ENCODE results near the gene SPAG8. TPM values are rescaled to one million over a fixed set of nuclear protein-coding genes. Genes with fewer than 3 reads are reported as not detected.

The SPAG8 gene
- polyA plus RNA-seq, 1 donor (not counting 4 experiments of a cell fraction or from before 2014, with no cell fraction given), result 0.08 TPM

GRCh38 chr9:35763181-35763580, 48.9 kb downstream of the SPAG8 start:
- no peaks in the 10 kb centered on the region for H3K27me3 ChIP-seq (ENCODE audit: control insufficient read depth, extremely low read depth, insufficient read depth, low read length)
- no peak overlapping the region for H3K4me2 ChIP-seq (ENCODE audit: control insufficient read depth, extremely low read depth, insufficient read depth, low read depth, low read length)
- H3K27ac ChIP-seq (ENCODE audit: control insufficient read depth, insufficient read depth, low read length), result no peak overlapping the region
- peaks cover 1% of the 10 kb centered on the region for H3K79me2 ChIP-seq (ENCODE audit: control insufficient read depth, insufficient read depth, low read length)
- TF ChIP-seq, protein P1, sequence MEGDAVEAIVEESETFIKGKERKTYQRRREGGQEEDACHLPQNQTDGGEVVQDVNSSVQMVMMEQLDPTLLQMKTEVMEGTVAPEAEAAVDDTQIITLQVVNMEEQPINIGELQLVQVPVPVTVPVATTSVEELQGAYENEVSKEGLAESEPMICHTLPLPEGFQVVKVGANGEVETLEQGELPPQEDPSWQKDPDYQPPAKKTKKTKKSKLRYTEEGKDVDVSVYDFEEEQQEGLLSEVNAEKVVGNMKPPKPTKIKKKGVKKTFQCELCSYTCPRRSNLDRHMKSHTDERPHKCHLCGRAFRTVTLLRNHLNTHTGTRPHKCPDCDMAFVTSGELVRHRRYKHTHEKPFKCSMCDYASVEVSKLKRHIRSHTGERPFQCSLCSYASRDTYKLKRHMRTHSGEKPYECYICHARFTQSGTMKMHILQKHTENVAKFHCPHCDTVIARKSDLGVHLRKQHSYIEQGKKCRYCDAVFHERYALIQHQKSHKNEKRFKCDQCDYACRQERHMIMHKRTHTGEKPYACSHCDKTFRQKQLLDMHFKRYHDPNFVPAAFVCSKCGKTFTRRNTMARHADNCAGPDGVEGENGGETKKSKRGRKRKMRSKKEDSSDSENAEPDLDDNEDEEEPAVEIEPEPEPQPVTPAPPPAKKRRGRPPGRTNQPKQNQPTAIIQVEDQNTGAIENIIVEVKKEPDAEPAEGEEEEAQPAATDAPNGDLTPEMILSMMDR (optimal IDR thresholded peaks at IDR 0.05 in 1 of 3, IDR thresholded peaks at IDR 0.05 in 1 of 3, conservative IDR thresholded peaks at IDR 0.05 in 1 of 3; ENCODE audit: extremely low read depth in 1 of 3, insufficient read depth in 2 of 3, low read length in 3 of 3), result no peak
- no peak for TF ChIP-seq EZH2 (IDR thresholded peaks at IDR 0.05; ENCODE audit: low read length)
- H3K4me1 ChIP-seq (ENCODE audit: control insufficient read depth, extremely low read depth, insufficient read depth, low read length), result no peaks in the 10 kb centered on the region
- H3K9me1 ChIP-seq (ENCODE audit: control insufficient read depth, extremely low read depth, insufficient read depth, low read length), result no peaks in the 10 kb centered on the region
- H3K4me3 ChIP-seq (ENCODE audit: control insufficient read depth in 2 of 3, extremely low read depth in 1 of 3, insufficient read depth in 2 of 3, low read depth in 1 of 3, low read length in 3 of 3), result no peak overlapping the region
- H3K36me3 ChIP-seq (ENCODE audit: control insufficient read depth in 2 of 2, extremely low read depth in 1 of 2, insufficient read depth in 2 of 2, low read length in 2 of 2), result no peaks in the 10 kb centered on the region
- dilution Hi-C loops (cut with MboI; ENCODE audit: extremely low pct_ligation_motif_present, low sequenced_read_pairs), result no loop called here
- H2AFZ ChIP-seq (ENCODE audit: control insufficient read depth, low read length), result no peak overlapping the region
- no peaks in the 10 kb centered on the region for H4K20me1 ChIP-seq (ENCODE audit: control insufficient read depth, extremely low read depth, insufficient read depth, low read length)
- H3K9ac ChIP-seq (ENCODE audit: control insufficient read depth, extremely low read depth, insufficient read depth, low read length), result no peak overlapping the region
- FAIRE-seq, result no peak
- DNase-seq (ENCODE audit: low read depth, low spot score), result no peak
- no peaks in the 10 kb centered on the region for H3K9me3 ChIP-seq (ENCODE audit: control insufficient read depth, low read depth, low read length)

DNA sequence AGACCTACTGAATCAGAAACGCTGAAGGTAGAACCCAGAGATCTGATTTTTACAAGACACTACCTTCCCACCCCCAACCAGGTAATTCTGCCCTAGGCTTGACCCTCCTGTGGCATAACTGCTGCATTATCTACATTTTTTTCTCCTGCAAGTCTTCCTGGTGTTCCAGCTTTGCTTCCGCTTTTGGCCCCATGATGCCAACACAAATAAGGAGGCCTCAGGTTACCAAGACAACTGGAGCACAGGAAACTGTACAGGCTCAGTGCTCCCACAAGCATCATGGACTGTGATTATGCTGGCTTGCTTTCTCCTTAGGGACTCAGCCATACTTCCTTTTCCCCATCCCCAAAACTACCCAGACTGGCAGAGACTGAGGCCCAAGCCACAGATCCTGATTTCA, 51.4 kb downstream of the SPAG8 start:
- no peaks in the 10 kb centered on the region for H3K27me3 ChIP-seq (ENCODE audit: control insufficient read depth, extremely low read depth, insufficient read depth, low read length)
- no peak for FAIRE-seq
- H3K79me2 ChIP-seq (ENCODE audit: control insufficient read depth, insufficient read depth, low read length), result peaks cover 1% of the 10 kb centered on the region
- H4K20me1 ChIP-seq (ENCODE audit: control insufficient read depth, extremely low read depth, insufficient read depth, low read length), result no peaks in the 10 kb centered on the region
- TF ChIP-seq EZH2 (IDR thresholded peaks at IDR 0.05; ENCODE audit: low read length), result no peak
- TF ChIP-seq, protein P1 (optimal IDR thresholded peaks at IDR 0.05 in 1 of 3, IDR thresholded peaks at IDR 0.05 in 1 of 3, conservative IDR thresholded peaks at IDR 0.05 in 1 of 3; ENCODE audit: extremely low read depth in 1 of 3, insufficient read depth in 2 of 3, low read length in 3 of 3), result no peak
- dilution Hi-C loops (cut with MboI; ENCODE audit: extremely low pct_ligation_motif_present, low sequenced_read_pairs), result no loop called here
- no peak overlapping the region for H3K27ac ChIP-seq (ENCODE audit: control insufficient read depth, insufficient read depth, low read length)
- no peak overlapping the region for H3K4me3 ChIP-seq (ENCODE audit: control insufficient read depth in 2 of 3, extremely low read depth in 1 of 3, insufficient read depth in 2 of 3, low read depth in 1 of 3, low read length in 3 of 3)
- DNase-seq (ENCODE audit: low read depth, low spot score), result no peak
- no peak overlapping the region for H3K9ac ChIP-seq (ENCODE audit: control insufficient read depth, extremely low read depth, insufficient read depth, low read length)
- H3K36me3 ChIP-seq (ENCODE audit: control insufficient read depth in 2 of 2, extremely low read depth in 1 of 2, insufficient read depth in 2 of 2, low read length in 2 of 2), result no peaks in the 10 kb centered on the region
- H3K9me3 ChIP-seq (ENCODE audit: control insufficient read depth, low read depth, low read length), result no peaks in the 10 kb centered on the region
- no peak overlapping the region for H2AFZ ChIP-seq (ENCODE audit: control insufficient read depth, low read length)
- H3K4me2 ChIP-seq (ENCODE audit: control insufficient read depth, extremely low read depth, insufficient read depth, low read depth, low read length), result no peak overlapping the region
- peaks cover 3% of the 10 kb centered on the region for H3K4me1 ChIP-seq (ENCODE audit: control insufficient read depth, extremely low read depth, insufficient read depth, low read length)
- H3K9me1 ChIP-seq (ENCODE audit: control insufficient read depth, extremely low read depth, insufficient read depth, low read length), result no peaks in the 10 kb centered on the region

All from keratinocyte (primary cell).